Liver (tissue), 9 donors: Measurements from ENCODE around the gene SLIT3. TPM values are rescaled to one million over a fixed set of nuclear protein-coding genes. Genes with fewer than 3 reads are reported as not detected.

Experiments
- DNase-seq: peaks from one replicate; pipeline ENCODE4 v3.0.0-alpha.2; 2017; ENCODE audit warnings: low spot score
- H3K27ac ChIP-seq, 2 donors: one replicate each; pipeline ENCODE4 v1.7.0; 2013; ENCODE audit warnings: inconsistent platforms in 2 of 2, low read length in 2 of 2, control low read depth in 1 of 2, low read depth in 1 of 2, mild to moderate bottlenecking in 1 of 2
- H3K27me3 ChIP-seq, 4 donors: one replicate each; pipeline versions ENCODE4 v1.6.1 to v1.7.0; 2013; ENCODE audit warnings: low read length in 3 of 4, inconsistent platforms in 1 of 4, mild to moderate bottlenecking in 1 of 4, moderate library complexity in 1 of 4; ENCODE audit not compliant: control insufficient read depth in 4 of 4, insufficient read depth in 4 of 4
- H3K36me3 ChIP-seq, 4 donors: one replicate each; pipeline versions ENCODE4 v1.6.1 to v1.7.0; 2013; ENCODE audit warnings: low read length in 3 of 4, mild to moderate bottlenecking in 3 of 4, low read depth in 1 of 4, moderate library complexity in 1 of 4; ENCODE audit not compliant: control insufficient read depth in 4 of 4, insufficient read depth in 3 of 4
- H3K4me1 ChIP-seq, 4 donors: one replicate each; pipeline versions ENCODE4 v1.6.1 to v1.7.0; 2013; ENCODE audit warnings: low read length in 3 of 4, mild to moderate bottlenecking in 3 of 4, moderate library complexity in 1 of 4; ENCODE audit not compliant: control insufficient read depth in 4 of 4, insufficient read depth in 4 of 4
- H3K4me3 ChIP-seq, 3 donors: one replicate each; pipeline versions ENCODE4 v1.6.1 to v1.7.0; 2013; ENCODE audit warnings: low read length in 3 of 3, control low read depth in 1 of 3, low read depth in 1 of 3, mild to moderate bottlenecking in 1 of 3
- H3K9ac ChIP-seq, 2 donors: one replicate each; pipeline ENCODE4 v1.7.0; 2013; ENCODE audit warnings: low read length in 2 of 2, mild to moderate bottlenecking in 2 of 2, moderate library complexity in 2 of 2, control low read depth in 1 of 2, low read depth in 1 of 2
- H3K9me3 ChIP-seq, 4 donors: one replicate each; pipeline versions ENCODE4 v1.6.1 to v1.7.0; 2013; ENCODE audit warnings: low read length in 3 of 4; ENCODE audit not compliant: control insufficient read depth in 4 of 4
- CTCF ChIP-seq: fragments of 150-350 bp; IDR thresholded peaks from 2 replicates; pipeline ENCODE4 v1.5.1; 2017; ENCODE audit warnings: improper control_type of control experiment, low read depth, low read length; ENCODE audit not compliant: missing input control
- EGR1 ChIP-seq, 2 donors: IDR thresholded peaks; 2 replicates each; pipeline ENCODE4 v1.6.1; 2016 to 2018; ENCODE audit warnings: antibody characterized with exemption in 2 of 2, low read depth in 2 of 2
- FOXA1 ChIP-seq: IDR thresholded peaks from 2 replicates; pipeline ENCODE4 v1.6.1; 2016; ENCODE audit warnings: antibody characterized with exemption
- FOXA2 ChIP-seq: IDR thresholded peaks from 2 replicates; pipeline ENCODE4 v1.6.1; 2016; ENCODE audit warnings: antibody characterized with exemption
- GABPA ChIP-seq, 2 donors: IDR thresholded peaks in 1 of 2; conservative IDR thresholded peaks in 1 of 2; 2 replicates each; pipeline ENCODE4 v1.6.1; 2016; ENCODE audit warnings: antibody characterized with exemption in 2 of 2, mild to moderate bottlenecking in 1 of 2, moderate library complexity in 1 of 2
- HNF4A ChIP-seq, 2 donors: conservative IDR thresholded peaks; 2 replicates each; pipeline ENCODE4 v1.6.1; 2016; ENCODE audit warnings: antibody characterized with exemption in 2 of 2, mild to moderate bottlenecking in 2 of 2
- HNF4G ChIP-seq: IDR thresholded peaks from 2 replicates; pipeline ENCODE4 v1.6.1; 2016; ENCODE audit warnings: antibody characterized with exemption
- JUND ChIP-seq, 2 donors: IDR thresholded peaks; 2 replicates each; pipeline ENCODE4 v1.6.1; 2016; ENCODE audit warnings: antibody characterized with exemption in 2 of 2
- NR2F2 ChIP-seq: IDR thresholded peaks from 2 replicates; pipeline ENCODE4 v1.6.1; 2016; ENCODE audit warnings: antibody characterized with exemption
- RAD21 ChIP-seq, 2 donors: IDR thresholded peaks; 2 replicates each; pipeline ENCODE4 v1.6.1; 2016; ENCODE audit warnings: antibody characterized with exemption in 2 of 2, mild to moderate bottlenecking in 2 of 2
- RXRA ChIP-seq, 2 donors: IDR thresholded peaks; 2 replicates each; pipeline ENCODE4 v1.6.1; 2017 to 2018; ENCODE audit warnings: antibody characterized with exemption in 2 of 2, mild to moderate bottlenecking in 1 of 2
- SP1 ChIP-seq: IDR thresholded peaks from 2 replicates; pipeline ENCODE4 v1.6.1; 2018; ENCODE audit warnings: antibody characterized with exemption, mild to moderate bottlenecking
- TAF1 ChIP-seq: conservative IDR thresholded peaks from 2 replicates; pipeline ENCODE4 v1.6.1; 2016; ENCODE audit warnings: antibody characterized with exemption, mild to moderate bottlenecking
- YY1 ChIP-seq: IDR thresholded peaks from 2 replicates; pipeline ENCODE4 v1.6.1; 2016; ENCODE audit warnings: antibody characterized with exemption, mild to moderate bottlenecking
- ZBTB33 ChIP-seq: IDR thresholded peaks from 2 replicates; pipeline ENCODE4 v1.6.1; 2016; ENCODE audit warnings: antibody characterized with exemption
- WGBS: extraction: QIAGEN DNeasy Blood & Tissue Kit; methylation state at CpG from one replicate; pipeline ENCODE4 v1.1.7; 2013; 5-methylcytosine and 5-hydroxymethylcytosine counted together
- polyA plus RNA-seq, 2 donors: library from polyadenylated mRNA; stranded (reverse) in 1 of 2; unstranded in 1 of 2; fragments of 200-250 nt in 1 of 2; fragments of >200 nt in 1 of 2; fragmentation: Nextera tagmentation in 1 of 2; extraction: Ambion mirVana in 1 of 2; gene quantifications; one replicate each; pipeline versions ENCODE4 v1.2.1 to v1.2.3, GENCODE V29; 2013 to 2015
- total RNA-seq, 2 donors: library from RNA; depleted of rRNA; stranded (reverse); fragments of >200 nt; gene quantifications; one replicate each; pipeline ENCODE4 v1.2.3, GENCODE V29; 2014
- TF ChIP-seq, protein P1 (sequence below): IDR thresholded peaks from 2 replicates; pipeline ENCODE4 v1.6.1; 2016; ENCODE audit warnings: antibody characterized with exemption, mild to moderate bottlenecking
- TF ChIP-seq, protein P2 (sequence below): IDR thresholded peaks from 2 replicates; pipeline ENCODE4 v1.6.1; 2016; ENCODE audit warnings: antibody characterized with exemption
- TF ChIP-seq, protein P3 (sequence below): IDR thresholded peaks from 2 replicates; pipeline ENCODE4 v1.6.1; 2016; ENCODE audit warnings: antibody characterized with exemption
- donor health status: healthy.
- donor health status: healthy.
- donor health status: healthy.
- donor health status: healthy.
- donor health status: healthy.

SLIT3 gene
- total and polyA plus RNA-seq, 4 donors: 0.61 to 1.3 (median 0.91) TPM

- 87% methylated on average over 5 of the region's 5 CpGs for WGBS
- H3K27ac ChIP-seq: no peak overlapping the region
- no peak overlapping the region for H3K4me3 ChIP-seq
- no peaks in the 10 kb centered on the region for H3K27me3 ChIP-seq
- no peaks in the 10 kb centered on the region for H3K36me3 ChIP-seq
- no peak for DNase-seq
- no peaks in the 10 kb centered on the region for H3K9me3 ChIP-seq
- TF ChIP-seq NR2F2 (no peak), FOXA2 (no peak), JUND (IDR thresholded peaks at IDR 0.05) (no peak), TAF1 (no peak), EGR1 (IDR thresholded peaks at IDR 0.05; ENCODE audit: low read depth in 2 of 2) (no peak), FOXA1 (no peak), SP1 (no peak), RAD21 (IDR thresholded peaks at IDR 0.05) (no peak), GABPA (IDR thresholded peaks at IDR 0.05 in 1 of 2, conservative IDR thresholded peaks at IDR 0.05 in 1 of 2) (no peak), CTCF (no peak), HNF4G (no peak), YY1 (no peak), HNF4A (conservative IDR thresholded peaks at IDR 0.05) (no peak), ZBTB33 (no peak), RXRA (IDR thresholded peaks at IDR 0.05) (no peak)
- TF ChIP-seq, protein P1, sequence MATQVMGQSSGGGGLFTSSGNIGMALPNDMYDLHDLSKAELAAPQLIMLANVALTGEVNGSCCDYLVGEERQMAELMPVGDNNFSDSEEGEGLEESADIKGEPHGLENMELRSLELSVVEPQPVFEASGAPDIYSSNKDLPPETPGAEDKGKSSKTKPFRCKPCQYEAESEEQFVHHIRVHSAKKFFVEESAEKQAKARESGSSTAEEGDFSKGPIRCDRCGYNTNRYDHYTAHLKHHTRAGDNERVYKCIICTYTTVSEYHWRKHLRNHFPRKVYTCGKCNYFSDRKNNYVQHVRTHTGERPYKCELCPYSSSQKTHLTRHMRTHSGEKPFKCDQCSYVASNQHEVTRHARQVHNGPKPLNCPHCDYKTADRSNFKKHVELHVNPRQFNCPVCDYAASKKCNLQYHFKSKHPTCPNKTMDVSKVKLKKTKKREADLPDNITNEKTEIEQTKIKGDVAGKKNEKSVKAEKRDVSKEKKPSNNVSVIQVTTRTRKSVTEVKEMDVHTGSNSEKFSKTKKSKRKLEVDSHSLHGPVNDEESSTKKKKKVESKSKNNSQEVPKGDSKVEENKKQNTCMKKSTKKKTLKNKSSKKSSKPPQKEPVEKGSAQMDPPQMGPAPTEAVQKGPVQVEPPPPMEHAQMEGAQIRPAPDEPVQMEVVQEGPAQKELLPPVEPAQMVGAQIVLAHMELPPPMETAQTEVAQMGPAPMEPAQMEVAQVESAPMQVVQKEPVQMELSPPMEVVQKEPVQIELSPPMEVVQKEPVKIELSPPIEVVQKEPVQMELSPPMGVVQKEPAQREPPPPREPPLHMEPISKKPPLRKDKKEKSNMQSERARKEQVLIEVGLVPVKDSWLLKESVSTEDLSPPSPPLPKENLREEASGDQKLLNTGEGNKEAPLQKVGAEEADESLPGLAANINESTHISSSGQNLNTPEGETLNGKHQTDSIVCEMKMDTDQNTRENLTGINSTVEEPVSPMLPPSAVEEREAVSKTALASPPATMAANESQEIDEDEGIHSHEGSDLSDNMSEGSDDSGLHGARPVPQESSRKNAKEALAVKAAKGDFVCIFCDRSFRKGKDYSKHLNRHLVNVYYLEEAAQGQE: no peak
- TF ChIP-seq, protein P2, sequence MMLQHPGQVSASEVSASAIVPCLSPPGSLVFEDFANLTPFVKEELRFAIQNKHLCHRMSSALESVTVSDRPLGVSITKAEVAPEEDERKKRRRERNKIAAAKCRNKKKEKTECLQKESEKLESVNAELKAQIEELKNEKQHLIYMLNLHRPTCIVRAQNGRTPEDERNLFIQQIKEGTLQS: no peak
- TF ChIP-seq, protein P3, sequence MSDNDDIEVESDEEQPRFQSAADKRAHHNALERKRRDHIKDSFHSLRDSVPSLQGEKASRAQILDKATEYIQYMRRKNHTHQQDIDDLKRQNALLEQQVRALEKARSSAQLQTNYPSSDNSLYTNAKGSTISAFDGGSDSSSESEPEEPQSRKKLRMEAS: no peak
- H3K9ac ChIP-seq: no peak overlapping the region
- H3K4me1 ChIP-seq: no peaks in the 10 kb centered on the region
Observed at GRCh38 chr5:168721002-168721753, 579.8 kb downstream of the SLIT3 start.
